Omental fat pad (tissue), 4 donors: ENCODE measurements around the gene GTPBP2. TPM values are rescaled to one million over a fixed set of nuclear protein-coding genes. Genes with fewer than 3 reads are reported as not detected.

Source experiments
- ATAC-seq: fragments of 150-250 bp; one replicate; pipeline ENCODE4 v1.9.1; 2016; ENCODE audit warnings: mild to moderate bottlenecking, moderate library complexity; ENCODE audit not compliant: low FRiP score
- DNase-seq: peaks from one replicate; pipeline ENCODE4 v3.0.0-alpha.2; 2019; ENCODE audit warnings: low spot score
- CTCF ChIP-seq, 3 donors: fragments of 450-650 bp; IDR thresholded peaks; one replicate each; pipeline ENCODE4 v1.5.1; 2016 to 2017; ENCODE audit warnings: antibody characterized with exemption in 3 of 3, mild to moderate bottlenecking in 3 of 3, moderate library complexity in 2 of 3
- total RNA-seq, 4 donors: library from RNA; depleted of rRNA; stranded (reverse); fragments of >200 nt; gene quantifications; one replicate each; pipeline ENCODE4 v1.1.0, GENCODE V29; 2016

The GTPBP2 gene
- 10 to 100 TPM; 37.5 to 65.7 (median 44.0) TPM for total RNA-seq

DNA sequence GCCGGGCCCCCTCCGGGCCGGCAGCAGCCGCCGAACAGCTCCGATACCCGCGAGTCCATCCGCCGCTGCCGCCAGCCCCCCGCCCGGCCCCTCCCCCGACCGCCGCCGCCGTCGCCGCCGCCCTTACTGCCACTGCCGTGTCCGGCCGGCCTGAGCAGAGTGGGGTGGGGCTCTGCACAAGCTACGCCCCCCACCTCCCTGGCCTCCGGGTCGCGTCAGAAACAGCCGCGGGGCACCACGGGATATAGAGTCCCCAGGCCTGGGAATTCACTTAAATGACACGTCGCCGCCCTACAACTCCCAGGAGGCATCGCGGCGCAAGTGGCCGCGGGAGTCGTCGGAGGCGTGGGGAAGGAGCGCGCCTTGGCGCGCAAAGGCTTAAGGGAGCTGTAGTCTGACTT lies at the start of gene GTPBP2:
TSS of gene GTPBP2 (minus strand) at position 161 of the 401 bp plus-strand sequence. CDS start at position 59, 102 bp downstream.
- TF ChIP-seq CTCF (IDR thresholded peaks at IDR 0.05): no peak
- ATAC-seq (peak; percentile 95), DNase-seq (peak; percentile 93)

DNA sequence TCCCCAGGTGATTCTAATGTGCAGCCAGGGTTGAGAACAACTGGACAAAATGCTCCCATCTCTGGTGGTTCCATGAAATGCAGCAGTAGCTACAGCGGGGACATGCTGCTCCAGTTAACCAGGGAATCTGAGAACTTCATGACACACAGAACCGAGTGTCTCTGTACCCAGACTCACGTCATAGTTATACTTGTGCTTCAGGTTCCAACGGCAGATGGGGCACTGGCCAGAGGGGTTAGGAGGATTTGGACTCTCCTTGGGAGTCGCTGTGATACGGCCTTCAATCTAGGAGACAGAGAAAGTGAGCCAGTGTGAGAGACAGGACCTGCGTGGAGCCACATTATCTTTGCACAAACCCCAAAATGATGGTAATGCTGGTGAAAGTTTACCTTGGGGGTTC lies 49.3 kb upstream of the GTPBP2 start:
- DNase-seq: no peak
- no peak for TF ChIP-seq CTCF (IDR thresholded peaks at IDR 0.05)
- ATAC-seq: no peak

DNA sequence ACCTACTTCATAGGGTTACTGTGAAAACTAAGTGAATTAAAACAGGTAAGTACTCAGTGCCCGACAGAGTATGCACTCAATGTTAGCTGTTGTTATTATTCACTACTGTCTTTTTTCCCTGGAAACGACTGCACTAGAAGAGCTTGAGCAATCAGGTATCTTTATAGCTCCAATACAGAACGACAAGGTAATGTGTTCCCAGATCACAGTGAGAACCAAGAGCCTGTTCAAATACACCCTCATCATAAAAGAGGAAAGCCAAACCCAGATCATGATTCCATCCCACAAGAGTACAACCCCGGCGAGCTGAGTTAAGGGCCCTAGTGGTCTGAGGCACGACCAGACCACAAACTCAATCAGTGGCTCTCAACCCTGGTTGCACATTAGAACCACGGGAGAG lies 48.7 kb upstream of the GTPBP2 start:
- DNase-seq: no peak
- no peak for ATAC-seq
- no peak for TF ChIP-seq CTCF (IDR thresholded peaks at IDR 0.05)

- DNase-seq: no peak
- TF ChIP-seq CTCF (IDR thresholded peaks at IDR 0.05): no peak
- ATAC-seq: no peak
Observed at GRCh38 chr6:43676962-43677606, 48.0 kb upstream of the GTPBP2 start.

- no peak for TF ChIP-seq CTCF (IDR thresholded peaks at IDR 0.05)
- no peak for DNase-seq
- no peak for ATAC-seq
Observed at GRCh38 chr6:43674921-43675320, 45.9 kb upstream of the GTPBP2 start.

DNA sequence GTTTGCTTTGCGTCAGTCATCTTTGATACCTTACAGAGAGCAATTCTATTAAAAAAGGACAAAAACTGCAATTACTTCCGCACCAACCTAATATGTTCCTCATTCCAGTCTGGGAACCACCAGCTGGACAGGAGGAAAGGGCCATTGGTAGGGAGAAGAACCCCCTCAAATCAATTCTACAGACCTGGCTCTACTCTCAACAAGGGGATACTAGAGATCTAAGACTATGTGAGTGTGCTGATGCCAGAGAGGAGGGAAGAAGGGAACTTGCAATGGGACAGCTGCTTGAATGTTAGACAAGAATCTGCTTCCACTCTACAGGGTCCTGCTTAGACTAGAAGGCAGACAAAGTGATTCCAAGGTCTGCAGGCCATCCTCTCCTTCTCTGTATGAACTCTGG lies 45.2 kb upstream of the GTPBP2 start:
- no peak for ATAC-seq
- DNase-seq: no peak
- no peak for TF ChIP-seq CTCF (IDR thresholded peaks at IDR 0.05)

DNA sequence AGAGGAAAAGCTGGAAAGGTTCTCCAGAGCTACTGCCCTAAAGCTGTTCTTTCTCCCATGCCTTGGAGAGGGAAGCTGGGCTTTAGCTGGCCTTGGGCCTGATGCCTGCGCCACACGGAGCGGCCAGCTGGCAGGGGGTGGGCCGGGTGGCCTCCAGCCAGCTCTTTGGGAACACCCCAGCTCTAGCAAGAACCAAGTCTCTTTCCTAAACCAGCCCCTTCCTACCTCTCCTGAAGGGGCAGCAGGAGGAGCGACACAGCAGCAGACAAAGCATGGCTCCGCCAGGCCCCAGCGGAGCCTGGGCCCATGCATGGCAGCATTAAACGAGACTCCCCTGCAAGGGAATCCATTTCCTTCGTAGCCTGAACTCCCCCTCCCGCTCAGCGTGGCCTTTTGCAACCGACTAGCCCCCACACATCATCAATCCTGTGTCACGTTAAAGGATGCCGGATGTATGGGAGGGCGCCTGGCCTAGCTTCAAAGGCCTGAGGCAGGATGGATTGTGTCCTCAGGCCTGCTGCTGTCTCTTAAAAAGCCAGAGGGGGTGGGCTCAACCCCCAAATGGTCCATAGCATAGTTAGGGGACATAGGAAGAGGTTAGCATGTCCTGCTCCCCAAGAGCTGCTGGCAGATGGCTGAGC lies 44.5 kb upstream of the GTPBP2 start:
- ATAC-seq: no peak
- no peak for DNase-seq
- no peak for TF ChIP-seq CTCF (IDR thresholded peaks at IDR 0.05)
